Hepatocyte (in vitro differentiated cells): ENCODE data around the gene TCF12. TPM values are rescaled to one million over a fixed set of nuclear protein-coding genes. Genes with fewer than 3 reads are reported as not detected.
"Not testable (repeated sequence)": the region's sequence is repeated elsewhere in the genome, so short reads cannot be mapped to it uniquely, and the experiment has no call there.

ENCODE experiments used
- DNase-seq: peaks from one replicate; pipeline ENCODE4 v3.0.0-alpha.2; 2016; ENCODE audit warnings: low spot score
- H2AFZ ChIP-seq: fragments of 200-600 bp; sonication (generic); 2 replicates; pipeline ENCODE4 v1.6.0; 2016; ENCODE audit warnings: antibody characterized with exemption, mild to moderate bottlenecking
- H3K27ac ChIP-seq: fragments of 200-600 bp; sonication (generic); 2 replicates; pipeline ENCODE4 v1.5.1; 2016; ENCODE audit warnings: mild to moderate bottlenecking
- H3K27me3 ChIP-seq: fragments of 200-600 bp; sonication (generic); 2 replicates; pipeline ENCODE4 v1.6.1; 2016
- H3K36me3 ChIP-seq: fragments of 200-600 bp; sonication (generic); replicated peaks from 2 replicates; pipeline ENCODE4 v1.5.1; 2016; ENCODE audit warnings: low read depth; ENCODE audit not compliant: insufficient read depth
- H3K4me1 ChIP-seq: fragments of 200-600 bp; sonication (generic); 2 replicates; pipeline ENCODE4 v1.5.1; 2016; ENCODE audit warnings: mild to moderate bottlenecking, moderate library complexity; ENCODE audit not compliant: insufficient read depth
- H3K4me2 ChIP-seq: fragments of 200-600 bp; sonication (generic); 2 replicates; pipeline ENCODE4 v1.6.0; 2016
- H3K4me3 ChIP-seq: fragments of 200-600 bp; sonication (generic); 2 replicates; pipeline ENCODE4 v1.5.1; 2016; ENCODE audit warnings: mild to moderate bottlenecking
- H3K79me2 ChIP-seq: fragments of 200-600 bp; sonication (generic); 2 replicates; pipeline ENCODE4 v1.6.0; 2017; ENCODE audit warnings: mild to moderate bottlenecking
- H3K9me2 ChIP-seq: fragments of 200-600 bp; sonication (generic); replicated peaks from 2 replicates; pipeline ENCODE4 v1.6.0; 2017; ENCODE audit warnings: mild to moderate bottlenecking; ENCODE audit not compliant: insufficient read depth
- H3K9me3 ChIP-seq: fragments of 200-600 bp; sonication (generic); 2 replicates; pipeline ENCODE4 v1.5.1; 2016; ENCODE audit warnings: low read depth, mild to moderate bottlenecking
- H4K20me1 ChIP-seq: fragments of 200-600 bp; sonication (generic); 2 replicates; pipeline ENCODE4 v1.6.0; 2016; ENCODE audit warnings: mild to moderate bottlenecking; ENCODE audit not compliant: insufficient read depth, poor library complexity, severe bottlenecking
- EZH2 ChIP-seq: fragments of 200-600 bp; sonication (generic); IDR thresholded peaks from 2 replicates; pipeline ENCODE4 v1.6.1; 2016; ENCODE audit warnings: antibody characterized with exemption, mild to moderate bottlenecking, borderline replicate concordance
- EZH2phosphoT487 ChIP-seq: fragments of 200-600 bp; sonication (generic); IDR thresholded peaks from one replicate; pipeline ENCODE4 v1.6.1; 2018; ENCODE audit warnings: antibody characterized with exemption, mild to moderate bottlenecking, low read depth, moderate library complexity; ENCODE audit not compliant: unreplicated experiment, severe bottlenecking
- WGBS: methylation state at CpG from one replicate; pipeline ENCODE4 v1.1.6; 2016; ENCODE audit warnings: low lambda C conversion rate; ENCODE audit errors: missing lambda C conversion rate; 5-methylcytosine and 5-hydroxymethylcytosine counted together
- polyA plus RNA-seq: library from polyadenylated mRNA; unstranded; fragments of >200 nt; fragmentation: Nextera tagmentation; extraction: Ambion mirVana; gene quantifications from 2 replicates; pipeline ENCODE4 v1.2.1, GENCODE V29; 2016
- total RNA-seq: library from RNA; depleted of rRNA; stranded (reverse); fragments of >200 nt; gene quantifications from 2 replicates; pipeline ENCODE4 v1.2.3, GENCODE V29; 2014
- TF ChIP-seq, protein P1 (sequence below): fragments of 200-600 bp; sonication (generic); IDR thresholded peaks from 2 replicates; pipeline ENCODE4 v1.5.1; 2016; ENCODE audit warnings: antibody characterized with exemption, mild to moderate bottlenecking; ENCODE audit not compliant: poor library complexity

Gene TCF12
- total and polyA plus RNA-seq, 2 experiments from 2014 or later, result 42.0 to 93.2 TPM

DNA sequence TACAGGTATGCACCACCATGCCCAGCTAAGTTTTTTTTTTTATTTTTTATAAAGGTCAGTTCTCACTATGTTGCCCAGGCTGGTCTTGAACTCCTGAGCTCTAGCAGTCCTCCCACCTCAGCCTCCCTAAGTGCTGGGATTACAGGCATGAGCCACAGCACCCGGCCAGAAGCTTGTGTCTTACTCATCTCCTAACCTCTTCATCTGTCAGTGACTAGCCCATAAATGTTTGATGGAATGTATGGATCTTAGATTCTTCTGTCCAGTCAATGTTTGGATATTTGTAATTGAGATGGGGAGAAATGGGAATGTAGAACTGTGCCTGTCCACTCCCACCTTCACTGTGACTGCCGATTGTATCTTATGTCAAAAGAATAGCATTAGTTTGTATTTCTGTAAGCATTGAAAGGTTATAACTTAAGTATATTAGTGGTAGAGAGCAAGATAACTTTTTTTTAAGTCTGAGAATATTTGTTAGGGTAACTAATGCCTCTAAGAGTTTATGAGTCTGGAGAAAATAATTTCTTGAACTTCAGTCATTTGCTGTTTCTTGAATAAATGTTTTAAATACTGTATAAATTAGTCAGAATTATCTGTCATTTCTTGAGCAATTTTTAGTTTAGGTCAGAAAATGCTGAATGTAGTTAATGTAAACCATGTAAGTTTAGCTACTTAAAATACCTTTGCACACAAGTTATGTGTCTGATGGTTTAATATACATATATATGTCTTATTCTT lies 242.5 kb downstream of the TCF12 start:
- Histone ChIP-seq H3K27ac (no peak overlapping the region), H3K9me3 (no peaks in the 10 kb centered on the region), H2AFZ (no peak overlapping the region), H3K4me3 (no peak overlapping the region), H3K9me2 (no peaks in the 10 kb centered on the region), H4K20me1 (no peaks in the 10 kb centered on the region), H3K79me2 (peaks cover 10% of the 10 kb centered on the region), H3K4me1 (peaks cover 7% of the 10 kb centered on the region), H3K36me3 (no peaks in the 10 kb centered on the region), H3K27me3 (no peaks in the 10 kb centered on the region), H3K4me2 (no peak overlapping the region)
- TF ChIP-seq, protein P1, sequence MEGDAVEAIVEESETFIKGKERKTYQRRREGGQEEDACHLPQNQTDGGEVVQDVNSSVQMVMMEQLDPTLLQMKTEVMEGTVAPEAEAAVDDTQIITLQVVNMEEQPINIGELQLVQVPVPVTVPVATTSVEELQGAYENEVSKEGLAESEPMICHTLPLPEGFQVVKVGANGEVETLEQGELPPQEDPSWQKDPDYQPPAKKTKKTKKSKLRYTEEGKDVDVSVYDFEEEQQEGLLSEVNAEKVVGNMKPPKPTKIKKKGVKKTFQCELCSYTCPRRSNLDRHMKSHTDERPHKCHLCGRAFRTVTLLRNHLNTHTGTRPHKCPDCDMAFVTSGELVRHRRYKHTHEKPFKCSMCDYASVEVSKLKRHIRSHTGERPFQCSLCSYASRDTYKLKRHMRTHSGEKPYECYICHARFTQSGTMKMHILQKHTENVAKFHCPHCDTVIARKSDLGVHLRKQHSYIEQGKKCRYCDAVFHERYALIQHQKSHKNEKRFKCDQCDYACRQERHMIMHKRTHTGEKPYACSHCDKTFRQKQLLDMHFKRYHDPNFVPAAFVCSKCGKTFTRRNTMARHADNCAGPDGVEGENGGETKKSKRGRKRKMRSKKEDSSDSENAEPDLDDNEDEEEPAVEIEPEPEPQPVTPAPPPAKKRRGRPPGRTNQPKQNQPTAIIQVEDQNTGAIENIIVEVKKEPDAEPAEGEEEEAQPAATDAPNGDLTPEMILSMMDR, result no peak
- TF ChIP-seq EZH2phosphoT487 (no peak), EZH2 (no peak)
- DNase-seq, result no peak
- WGBS, result 64% methylated on average over 2 of the region's 2 CpGs

DNA sequence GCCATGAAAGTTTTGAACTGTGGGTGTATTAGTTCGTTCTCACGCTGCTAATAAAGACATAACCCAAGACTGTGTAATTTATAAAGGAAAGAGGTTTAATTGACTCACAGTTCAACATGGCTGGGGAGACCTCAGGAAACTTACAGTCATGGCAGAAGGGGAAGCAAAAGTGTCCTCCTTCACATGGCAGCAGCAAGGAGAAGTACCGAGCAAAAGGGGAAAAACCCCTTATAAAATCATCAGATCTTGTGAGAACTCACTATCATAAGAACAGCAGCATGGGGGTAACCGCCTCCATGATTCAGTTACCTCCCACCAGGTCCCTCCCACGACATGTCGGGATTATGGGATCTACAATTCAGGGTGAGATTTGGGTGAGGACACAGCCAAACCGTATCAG lies 245.8 kb downstream of the TCF12 start:
- not testable (repeated sequence) for H3K36me3 ChIP-seq, H3K27ac ChIP-seq, H4K20me1 ChIP-seq, H3K4me3 ChIP-seq, H2AFZ ChIP-seq, H3K9me3 ChIP-seq, H3K9me2 ChIP-seq, H3K4me1 ChIP-seq, H3K79me2 ChIP-seq, H3K27me3 ChIP-seq, H3K4me2 ChIP-seq, DNase-seq
- WGBS, result 96% methylated on average over 7 of the region's 7 CpGs

DNA sequence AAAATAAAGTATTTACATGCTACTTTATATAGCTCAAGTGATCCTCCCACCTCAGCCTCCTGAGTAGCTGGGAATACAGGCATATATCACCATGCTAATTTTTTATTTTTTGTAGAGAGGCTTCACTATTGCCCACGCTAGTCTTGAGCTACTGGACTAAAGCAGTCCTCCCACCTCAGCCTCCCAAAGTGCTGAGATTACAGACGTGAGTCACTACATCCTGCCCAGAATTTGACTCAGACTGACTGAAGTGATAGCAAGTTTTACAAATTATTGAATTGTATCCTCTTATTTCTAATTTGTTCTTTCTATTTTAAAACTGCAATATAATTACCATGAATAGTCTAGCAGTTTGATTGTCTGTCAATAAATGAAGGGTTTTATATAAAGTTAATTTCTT lies 247.5 kb downstream of the TCF12 start:
- Histone ChIP-seq H2AFZ (no peak overlapping the region), H3K27ac (no peak overlapping the region), H3K9me2 (no peaks in the 10 kb centered on the region), H3K4me3 (no peak overlapping the region), H4K20me1 (no peaks in the 10 kb centered on the region), H3K4me2 (no peak overlapping the region), H3K79me2 (peaks cover 2% of the 10 kb centered on the region), H3K9me3 (no peaks in the 10 kb centered on the region), H3K4me1 (peaks cover 6% of the 10 kb centered on the region), H3K36me3 (no peaks in the 10 kb centered on the region), H3K27me3 (no peaks in the 10 kb centered on the region)
- 76% methylated on average over 2 of the region's 2 CpGs for WGBS
- DNase-seq, result no peak
- TF ChIP-seq, protein P1, result no peak
- TF ChIP-seq EZH2phosphoT487 (no peak), EZH2 (no peak)

DNA sequence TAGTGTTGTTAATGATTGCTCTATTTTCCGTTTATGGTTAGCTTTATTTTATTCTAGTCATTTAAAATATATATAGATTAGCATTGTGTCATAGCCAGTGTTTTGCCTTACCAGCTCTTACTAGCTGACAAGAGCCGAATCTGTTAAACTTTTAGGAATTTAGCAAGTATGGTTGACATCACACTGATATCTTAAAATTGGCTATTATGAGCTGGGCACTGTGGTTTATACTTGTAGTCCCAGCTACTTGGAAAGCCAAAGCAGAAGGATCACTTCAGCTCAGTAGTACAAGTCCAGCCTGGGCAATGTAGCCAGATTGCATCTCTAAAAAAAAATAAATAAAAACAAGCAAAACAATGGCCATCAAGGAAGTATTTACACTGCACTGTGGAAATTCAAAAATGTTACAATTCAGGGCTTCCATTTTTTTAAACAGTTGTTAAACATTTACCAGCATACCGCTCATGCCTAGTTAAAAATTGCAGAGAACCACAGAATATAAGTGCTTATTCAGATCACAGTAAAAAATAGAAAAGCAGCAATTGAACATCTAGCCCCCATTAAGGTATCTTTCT lies 249.5 kb downstream of the TCF12 start:
- H3K4me1 ChIP-seq, result peaks cover 6% of the 10 kb centered on the region
- no peak overlapping the region for H2AFZ ChIP-seq
- DNase-seq, result no peak
- no peaks in the 10 kb centered on the region for H4K20me1 ChIP-seq
- TF ChIP-seq EZH2 (no peak), EZH2phosphoT487 (no peak)
- TF ChIP-seq, protein P1, result no peak
- H3K27ac ChIP-seq, result no peak overlapping the region
- peaks cover 6% of the 10 kb centered on the region for H3K79me2 ChIP-seq
- H3K4me2 ChIP-seq, result no peak overlapping the region
- no peaks in the 10 kb centered on the region for H3K9me3 ChIP-seq
- H3K4me3 ChIP-seq, result no peak overlapping the region
- no peaks in the 10 kb centered on the region for H3K27me3 ChIP-seq
- H3K9me2 ChIP-seq, result no peaks in the 10 kb centered on the region
- H3K36me3 ChIP-seq, result no peaks in the 10 kb centered on the region
- WGBS, result 82% methylated on average over 3 of the region's 3 CpGs
